ENCODE measurements around the gene SRRM4.

- TF ChIP-seq GABPA (IDR thresholded peaks at IDR 0.05 in 1 of 2, conservative IDR thresholded peaks at IDR 0.05 in 1 of 2), result no peak
- TF ChIP-seq, protein P1, sequence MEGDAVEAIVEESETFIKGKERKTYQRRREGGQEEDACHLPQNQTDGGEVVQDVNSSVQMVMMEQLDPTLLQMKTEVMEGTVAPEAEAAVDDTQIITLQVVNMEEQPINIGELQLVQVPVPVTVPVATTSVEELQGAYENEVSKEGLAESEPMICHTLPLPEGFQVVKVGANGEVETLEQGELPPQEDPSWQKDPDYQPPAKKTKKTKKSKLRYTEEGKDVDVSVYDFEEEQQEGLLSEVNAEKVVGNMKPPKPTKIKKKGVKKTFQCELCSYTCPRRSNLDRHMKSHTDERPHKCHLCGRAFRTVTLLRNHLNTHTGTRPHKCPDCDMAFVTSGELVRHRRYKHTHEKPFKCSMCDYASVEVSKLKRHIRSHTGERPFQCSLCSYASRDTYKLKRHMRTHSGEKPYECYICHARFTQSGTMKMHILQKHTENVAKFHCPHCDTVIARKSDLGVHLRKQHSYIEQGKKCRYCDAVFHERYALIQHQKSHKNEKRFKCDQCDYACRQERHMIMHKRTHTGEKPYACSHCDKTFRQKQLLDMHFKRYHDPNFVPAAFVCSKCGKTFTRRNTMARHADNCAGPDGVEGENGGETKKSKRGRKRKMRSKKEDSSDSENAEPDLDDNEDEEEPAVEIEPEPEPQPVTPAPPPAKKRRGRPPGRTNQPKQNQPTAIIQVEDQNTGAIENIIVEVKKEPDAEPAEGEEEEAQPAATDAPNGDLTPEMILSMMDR (IDR thresholded peaks at IDR 0.05; ENCODE audit: low read depth, low read length, missing input control), result no peak
- TF ChIP-seq JUND (IDR thresholded peaks at IDR 0.05), result no peak
- TF ChIP-seq YY1 (IDR thresholded peaks at IDR 0.05), result no peak
- no peak for TF ChIP-seq TAF1 (conservative IDR thresholded peaks at IDR 0.05)
- no peak for TF ChIP-seq RAD21 (IDR thresholded peaks at IDR 0.05)
- no peak for TF ChIP-seq ATF3 (IDR thresholded peaks at IDR 0.05)
- no peak for TF ChIP-seq RXRA (IDR thresholded peaks at IDR 0.05)
Measured at GRCh38 chr12:119204671-119205285, 223.4 kb downstream of the SRRM4 start.

Measured in liver (tissue), 3 donors.